Measurements from ENCODE around the gene SPEM1. TPM values are rescaled to one million over a fixed set of nuclear protein-coding genes. Genes with fewer than 3 reads are reported as not detected.

The SPEM1 gene
- 0.08 to 0.13 TPM in 2 of 5 replicates, not detected in the others for total RNA-seq (2022; extraction: Qiagen RNA extraction)

GRCh38 chr17:7419819-7420610, at the start of gene SPEM1:
SPEM1 (plus strand) TSS chr17:7420324; CDS start chr17:7420385, 61 bp downstream.

GRCh38 chr17:7380855-7381683, 39.1 kb upstream of the SPEM1 start, which contains the start of gene TNK1:
TNK1 (plus strand) TSS chr17:7381089; CDS start chr17:7382927, 1,838 bp downstream.

GRCh38 chr17:7394452-7395191, 25.5 kb upstream of the SPEM1 start, which contains the start of gene PLSCR3:
PLSCR3 (minus strand) TSS chr17:7394525; CDS start chr17:7394110, 415 bp downstream.

GRCh38 chr17:7403977-7404736, 16.0 kb upstream of the SPEM1 start, which contains the start of gene TMEM256:
TMEM256 (minus strand) TSS chr17:7404097; CDS start chr17:7404084, 13 bp downstream.

GRCh38 chr17:7407485-7408251, 12.5 kb upstream of the SPEM1 start, which contains the start of gene NLGN2:
NLGN2 (plus strand) TSS chr17:7407845; CDS start chr17:7408256, 411 bp downstream.

GRCh38 chr17:7425316-7425715, 5.2 kb downstream of the SPEM1 start, which contains the start of gene SPEM2:
SPEM2 (plus strand) TSS chr17:7425616; CDS start chr17:7425689, 73 bp downstream.

GRCh38 chr17:7428557-7428956, 8.4 kb downstream of the SPEM1 start, which contains the start of gene SPEM3:
SPEM3 (plus strand) TSS chr17:7428857; CDS start chr17:7428903, 46 bp downstream.

GRCh38 chr17:7439462-7440112, 19.5 kb downstream of the SPEM1 start, which contains the start of gene FGF11:
FGF11 (plus strand) TSS chr17:7439512; CDS start chr17:7439621, 109 bp downstream.

GRCh38 chr17:7444682-7445618, 24.8 kb downstream of the SPEM1 start, which contains the start of gene CHRNB1:
CHRNB1 (plus strand) TSS chr17:7445061; CDS start chr17:7445128, 67 bp downstream.

Other genes with a start within 250 kb of the SPEM1 start
- gene ASGR1, start 241.0 kb upstream of the SPEM1 start, total RNA-seq (2022; extraction: Qiagen RNA extraction) = 0.70 to 1.4 TPM (median 0.89 TPM) in 5 replicates
- gene DLG4, start 200.5 kb upstream of the SPEM1 start, total RNA-seq (2022; extraction: Qiagen RNA extraction) = 5.7 to 7.8 TPM (median 6.6 TPM) in 5 replicates
- gene ACADVL, start 200.4 kb upstream of the SPEM1 start, total RNA-seq (2022; extraction: Qiagen RNA extraction) = 322 to 414 TPM (median 394 TPM) in 5 replicates
- gene DVL2, start 185.8 kb upstream of the SPEM1 start, total RNA-seq (2022; extraction: Qiagen RNA extraction) = 37.0 to 41.9 TPM (median 40.1 TPM) in 5 replicates
- gene PHF23, start 180.9 kb upstream of the SPEM1 start, total RNA-seq (2022; extraction: Qiagen RNA extraction) = 89.8 to 111 TPM (median 96.3 TPM) in 5 replicates
- gene GABARAP, start 177.9 kb upstream of the SPEM1 start, total RNA-seq (2022; extraction: Qiagen RNA extraction) = 685 to 777 TPM (median 698 TPM) in 5 replicates
- gene CTDNEP1, start 168.6 kb upstream of the SPEM1 start, total RNA-seq (2022; extraction: Qiagen RNA extraction) = 222 to 242 TPM (median 228 TPM) in 5 replicates
- 125 to 155 TPM (median 140 TPM) in 5 replicates for gene ELP5, start 168.1 kb upstream of the SPEM1 start, total RNA-seq (2022; extraction: Qiagen RNA extraction)
- gene CLDN7, start 157.8 kb upstream of the SPEM1 start, total RNA-seq (2022; extraction: Qiagen RNA extraction) = 2.2 to 3.7 TPM (median 2.6 TPM) in 5 replicates
- 0.39 to 0.59 TPM (median 0.50 TPM) in 5 replicates for gene SLC2A4, start 138.6 kb upstream of the SPEM1 start, total RNA-seq (2022; extraction: Qiagen RNA extraction)
- 0.43 to 0.55 TPM (median 0.44 TPM) in 5 replicates for gene YBX2, start 125.7 kb upstream of the SPEM1 start, total RNA-seq (2022; extraction: Qiagen RNA extraction)
- gene EIF5A, start 112.7 kb upstream of the SPEM1 start, total RNA-seq (2022; extraction: Qiagen RNA extraction) = 1,618 to 1,808 TPM (median 1,704 TPM) in 5 replicates
- gene GPS2, start 105.0 kb upstream of the SPEM1 start, total RNA-seq (2022; extraction: Qiagen RNA extraction) = 73.9 to 101 TPM (median 95.3 TPM) in 5 replicates
- gene NEURL4, start 91.0 kb upstream of the SPEM1 start, total RNA-seq (2022; extraction: Qiagen RNA extraction) = 26.4 to 30.2 TPM (median 28.4 TPM) in 5 replicates
- gene ACAP1, start 83.8 kb upstream of the SPEM1 start, total RNA-seq (2022; extraction: Qiagen RNA extraction) = 1.2 to 3.9 TPM (median 3.1 TPM) in 5 replicates
- gene KCTD11, start 68.2 kb upstream of the SPEM1 start, total RNA-seq (2022; extraction: Qiagen RNA extraction) = 10.5 to 13.8 TPM (median 12.9 TPM) in 5 replicates
- not detected in 5 replicates for gene TMEM95, start 65.2 kb upstream of the SPEM1 start, total RNA-seq (2022; extraction: Qiagen RNA extraction)
- 1.4 to 2.1 TPM (median 1.7 TPM) in 5 replicates for gene TNK1, start 39.2 kb upstream of the SPEM1 start, total RNA-seq (2022; extraction: Qiagen RNA extraction)
- 38.8 to 44.7 TPM (median 42.7 TPM) in 5 replicates for gene PLSCR3, start 25.8 kb upstream of the SPEM1 start, total RNA-seq (2022; extraction: Qiagen RNA extraction)
- 171 to 224 TPM (median 215 TPM) in 5 replicates for gene TMEM256, start 16.2 kb upstream of the SPEM1 start, total RNA-seq (2022; extraction: Qiagen RNA extraction)
- gene NLGN2, start 12.5 kb upstream of the SPEM1 start, total RNA-seq (2022; extraction: Qiagen RNA extraction) = 12.7 to 19.0 TPM (median 15.5 TPM) in 5 replicates
- not detected in 5 replicates for gene SPEM2, start 5.3 kb downstream of the SPEM1 start, total RNA-seq (2022; extraction: Qiagen RNA extraction)
- gene SPEM3, start 8.5 kb downstream of the SPEM1 start, total RNA-seq (2022; extraction: Qiagen RNA extraction) = 0.02 to 0.03 TPM in 2 of 5 replicates, not detected in the others
- 10.1 to 14.8 TPM (median 13.3 TPM) in 5 replicates for gene TMEM102, start 15.1 kb downstream of the SPEM1 start, total RNA-seq (2022; extraction: Qiagen RNA extraction)
- gene FGF11, start 19.2 kb downstream of the SPEM1 start, total RNA-seq (2022; extraction: Qiagen RNA extraction) = 0.93 to 1.1 TPM (median 1.0 TPM) in 5 replicates
- gene CHRNB1, start 24.7 kb downstream of the SPEM1 start, total RNA-seq (2022; extraction: Qiagen RNA extraction) = 7.0 to 11.7 TPM (median 9.1 TPM) in 5 replicates
- 20.4 to 26.9 TPM (median 24.8 TPM) in 5 replicates for gene ZBTB4, start 59.3 kb downstream of the SPEM1 start, total RNA-seq (2022; extraction: Qiagen RNA extraction)
- not detected in 5 replicates for gene SLC35G6, start 61.1 kb downstream of the SPEM1 start, total RNA-seq (2022; extraction: Qiagen RNA extraction)
- 70.3 to 86.1 TPM (median 78.6 TPM) in 5 replicates for gene POLR2A, start 64.0 kb downstream of the SPEM1 start, total RNA-seq (2022; extraction: Qiagen RNA extraction)
- gene TNFSF12, start 128.7 kb downstream of the SPEM1 start, total RNA-seq (2022; extraction: Qiagen RNA extraction) = 9.9 to 13.2 TPM (median 11.0 TPM) in 5 replicates
- 0.78 to 1.1 TPM (median 0.91 TPM) in 5 replicates for gene TNFSF13, start 138.4 kb downstream of the SPEM1 start, total RNA-seq (2022; extraction: Qiagen RNA extraction)
- gene SENP3, start 141.6 kb downstream of the SPEM1 start, total RNA-seq (2022; extraction: Qiagen RNA extraction) = 88.8 to 103 TPM (median 95.8 TPM) in 5 replicates
- 25.7 to 33.1 TPM (median 28.3 TPM) in 5 replicates for gene CD68, start 159.3 kb downstream of the SPEM1 start, total RNA-seq (2022; extraction: Qiagen RNA extraction)
- gene MPDU1, start 163.5 kb downstream of the SPEM1 start, total RNA-seq (2022; extraction: Qiagen RNA extraction) = 109 to 162 TPM (median 117 TPM) in 5 replicates
- 0.16 to 0.36 TPM (median 0.25 TPM) in 5 replicates for gene SOX15, start 169.8 kb downstream of the SPEM1 start, total RNA-seq (2022; extraction: Qiagen RNA extraction)
- 52.5 to 56.7 TPM (median 54.4 TPM) in 5 replicates for gene FXR2, start 194.6 kb downstream of the SPEM1 start, total RNA-seq (2022; extraction: Qiagen RNA extraction)
- gene SAT2, start 207.5 kb downstream of the SPEM1 start, total RNA-seq (2022; extraction: Qiagen RNA extraction) = 60.0 to 88.9 TPM (median 79.2 TPM) in 5 replicates
- 0.35 to 0.85 TPM (median 0.60 TPM) in 5 replicates for gene SHBG, start 209.8 kb downstream of the SPEM1 start, total RNA-seq (2022; extraction: Qiagen RNA extraction)
- 0.15 to 0.37 TPM (median 0.27 TPM) in 5 replicates for gene ATP1B2, start 230.6 kb downstream of the SPEM1 start, total RNA-seq (2022; extraction: Qiagen RNA extraction)

All from A549 treated with Hydrocortisone at 1 μM for 4 hours (cell line).